Suprapubic skin (tissue), 3 donors: Measurements from ENCODE around the gene RRP12.

Experiments used
- CTCF ChIP-seq, 2 donors: fragments of 200-600 bp in 1 of 2; fragments of 450-650 bp in 1 of 2; sonication (generic) in 1 of 2; IDR thresholded peaks; one replicate each; pipeline ENCODE4 v1.5.1; 2016 to 2019; ENCODE audit warnings: antibody characterized with exemption in 2 of 2, mild to moderate bottlenecking in 1 of 2, moderate library complexity in 1 of 2
- EP300 ChIP-seq: sonication (generic); formaldehyde crosslinking; IDR thresholded peaks from one replicate; pipeline ENCODE4 v1.6.1; 2017; ENCODE audit warnings: antibody characterized with exemption

GRCh38 chr10:97358781-97359180 is 42.4 kb downstream of the RRP12 start:
- no peak for TF ChIP-seq EP300
- no peak for TF ChIP-seq CTCF (IDR thresholded peaks at IDR 0.05)
